Femur (tissue), 1 donor: ENCODE measurements around the gene POU3F1.
A peak's percentile ranks its signal among the peaks of the same experiment; 100 is the strongest.

Source experiments
- DNase-seq: peaks from one replicate; pipeline ENCODE4 v3.0.0-alpha.2; 2017

The POU3F1 gene

DNA sequence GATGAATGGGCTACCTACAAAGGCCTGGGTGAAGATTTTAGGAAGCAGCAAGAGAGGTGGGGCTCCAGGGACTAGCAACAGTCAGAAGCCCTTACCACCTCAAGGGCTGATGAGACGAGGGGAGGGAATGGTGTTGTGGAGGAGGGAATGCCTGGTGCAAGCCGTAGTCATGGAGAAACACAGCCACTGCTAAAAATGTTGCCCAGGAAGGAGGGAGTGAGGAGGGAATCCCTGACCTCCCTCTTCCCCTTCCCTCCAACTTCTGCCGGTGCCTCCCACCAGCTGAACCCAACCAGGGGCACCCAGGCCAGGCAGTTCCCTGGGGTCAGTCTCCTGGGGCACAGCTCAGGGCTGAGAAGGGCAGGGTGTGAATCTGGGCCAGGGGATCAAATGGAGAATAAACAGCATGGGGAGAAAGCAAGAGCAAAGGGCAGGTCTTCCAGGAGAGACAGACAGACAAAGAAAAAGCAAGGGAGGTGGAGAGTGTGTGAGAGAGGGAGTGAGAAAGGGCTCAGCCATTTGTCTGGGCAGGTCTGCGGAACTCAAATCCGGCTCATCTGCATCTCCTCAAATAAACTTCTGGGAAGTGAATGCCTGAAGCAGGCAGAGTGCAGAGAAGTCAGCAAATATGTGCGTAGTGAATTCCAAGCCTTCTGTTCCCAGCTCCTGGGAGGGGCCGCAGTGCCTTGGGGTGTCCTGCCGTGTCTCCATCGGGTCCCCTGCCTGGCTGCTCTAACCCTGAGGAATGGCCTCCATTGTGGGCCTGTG lies 27.1 kb upstream of the POU3F1 start:
- no peak for DNase-seq

DNA sequence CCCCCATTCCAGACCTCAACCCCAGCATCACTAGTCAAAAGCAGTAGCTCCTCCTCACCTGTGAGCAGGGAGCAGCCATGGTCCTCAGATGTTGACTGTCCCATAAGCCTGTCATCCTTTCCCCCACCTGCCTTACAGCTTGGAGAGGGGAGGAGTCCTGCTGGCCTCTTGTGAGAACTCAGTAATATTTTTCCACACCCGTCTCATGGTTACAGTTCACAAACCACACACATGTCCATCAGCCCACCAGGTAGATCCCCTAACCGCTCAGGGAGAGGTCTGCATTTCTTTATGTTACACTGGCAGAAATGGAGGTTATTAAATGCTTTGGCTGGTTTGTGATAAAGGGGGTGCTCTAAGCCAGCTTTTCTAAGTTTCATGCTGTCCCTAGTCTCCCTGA lies 26.3 kb upstream of the POU3F1 start:
- no peak for DNase-seq

DNA sequence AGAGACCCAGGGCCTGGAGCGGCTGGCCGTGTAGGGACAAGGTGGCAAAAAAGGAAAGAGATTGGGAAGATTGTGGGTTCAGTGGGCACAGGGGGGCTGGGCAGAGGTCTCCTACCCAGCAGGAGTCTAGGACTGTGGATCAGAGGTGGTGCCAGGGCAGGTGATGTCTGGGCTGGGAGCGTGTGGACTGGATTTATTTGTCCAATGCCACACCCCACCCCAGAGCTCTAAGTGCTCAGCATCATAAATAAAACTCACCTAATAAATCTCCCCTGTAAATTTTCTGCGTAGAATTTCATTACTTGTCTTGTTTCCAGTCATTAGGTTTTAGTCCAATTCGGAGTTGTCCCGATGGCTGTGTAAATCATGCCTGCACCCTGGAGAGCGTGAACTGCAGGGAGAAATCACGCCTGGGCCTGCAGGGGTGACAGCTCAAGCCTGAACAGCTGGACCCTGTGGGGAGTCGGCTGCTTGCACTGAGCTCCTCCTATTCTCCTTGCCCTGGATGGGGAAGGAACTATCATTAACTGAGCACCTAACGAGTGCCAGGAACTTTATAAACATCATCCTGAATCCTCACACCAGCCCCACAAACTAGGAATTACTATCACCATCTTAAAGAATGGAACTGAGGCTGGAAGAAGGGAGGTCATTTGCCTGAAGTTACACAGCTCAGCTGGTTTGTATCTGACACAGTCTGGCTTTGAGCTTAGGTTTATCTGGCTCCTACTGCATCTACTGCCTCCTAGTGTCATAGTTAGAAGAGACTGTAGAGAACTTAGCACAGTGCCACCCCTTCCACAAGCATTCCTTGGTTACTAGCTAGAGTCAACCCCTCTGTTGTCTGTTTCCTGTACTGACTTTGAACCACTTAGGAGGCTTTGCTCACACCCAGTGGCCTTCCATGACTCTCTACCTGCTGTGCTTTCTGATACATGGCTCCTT lies 25.0 kb upstream of the POU3F1 start:
- DNase-seq = no peak

DNA sequence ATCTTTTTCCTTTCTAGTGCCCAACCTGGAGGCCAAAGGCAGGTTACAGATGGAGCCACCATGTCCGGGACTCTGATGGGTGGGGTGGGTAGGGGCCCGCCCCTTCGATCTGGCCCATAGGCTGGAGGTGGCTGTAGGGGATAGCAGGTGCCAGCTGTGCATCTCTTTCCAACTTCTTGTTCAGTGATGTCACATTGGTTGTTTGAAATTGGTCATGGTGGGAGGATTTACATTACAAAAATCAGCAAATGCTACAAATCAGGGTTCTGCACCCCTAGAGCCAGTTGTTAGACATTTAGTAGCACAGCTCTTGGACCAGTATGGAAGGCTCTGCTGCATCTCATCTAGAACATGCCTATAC lies 22.4 kb upstream of the POU3F1 start:
- no peak for DNase-seq

DNA sequence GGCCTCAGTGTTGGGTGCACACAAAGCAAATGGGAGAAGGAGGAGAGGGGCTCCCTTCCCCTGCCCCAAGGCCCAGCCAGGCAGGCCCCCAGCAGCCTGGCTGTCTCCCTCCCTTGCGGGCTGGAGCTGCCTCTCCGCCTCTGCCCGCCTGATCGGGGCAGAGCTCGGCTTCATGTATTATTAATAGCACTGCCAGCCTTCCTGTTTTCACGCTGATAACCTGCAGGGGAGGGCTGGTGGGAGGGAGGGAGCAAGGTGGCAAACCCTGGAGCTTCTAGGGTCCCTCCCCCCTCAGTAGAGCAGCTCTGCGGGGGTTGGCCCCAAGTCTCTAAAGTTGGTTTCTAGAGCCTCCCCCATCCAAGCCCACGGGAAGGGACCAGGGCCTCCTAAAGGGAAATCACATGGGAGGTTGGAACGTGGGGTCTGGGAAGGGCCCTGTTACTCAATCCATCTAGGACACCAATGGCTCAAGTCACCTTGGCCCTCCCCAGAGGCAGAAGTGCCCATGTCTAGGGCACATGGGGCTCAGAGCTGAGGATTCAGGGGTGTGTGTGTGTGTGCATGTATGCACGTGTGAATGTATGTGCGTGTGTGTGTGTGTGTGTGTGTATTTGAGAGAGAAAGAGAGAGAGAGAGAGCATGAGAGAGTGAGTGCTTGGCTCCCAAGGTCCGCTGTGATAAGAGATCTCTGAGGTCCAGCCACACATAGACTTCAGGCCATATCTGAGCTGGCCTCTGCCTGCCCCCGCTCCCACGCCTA lies 21.8 kb upstream of the POU3F1 start:
- no peak for DNase-seq

DNA sequence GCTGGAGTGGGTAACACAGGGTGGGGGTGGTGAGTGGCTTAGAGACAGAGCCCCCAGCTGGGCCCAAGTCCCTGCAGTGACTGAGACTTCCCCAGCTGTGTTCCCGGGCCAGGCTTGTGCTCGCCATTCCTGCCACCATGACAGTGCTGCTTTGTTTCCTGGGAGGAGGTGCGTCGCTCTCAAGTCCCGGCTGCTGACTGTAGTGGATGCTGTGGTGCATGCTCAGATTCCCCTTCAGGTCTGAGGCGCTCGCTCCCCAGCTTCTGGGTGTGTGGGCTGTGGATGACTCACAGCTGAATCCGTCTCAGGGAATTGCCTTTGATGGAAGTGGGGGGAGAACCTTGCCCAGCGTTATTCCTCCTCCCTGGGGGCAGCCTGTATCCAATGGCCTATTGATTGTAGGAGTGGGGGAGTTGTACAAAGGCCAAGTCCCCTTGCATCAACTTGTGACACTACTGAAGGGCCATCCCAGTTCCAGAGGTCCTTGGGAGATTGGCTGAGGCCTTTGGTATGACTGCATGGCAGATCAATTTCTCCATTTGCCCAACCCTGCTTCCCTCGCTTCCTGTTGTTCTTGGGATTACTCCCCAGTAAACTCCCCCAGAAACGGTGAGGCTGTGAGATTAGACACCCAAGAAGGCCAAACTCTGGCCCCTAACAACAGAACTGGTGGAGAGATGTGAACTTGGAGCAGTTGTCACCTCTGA lies 17.8 kb upstream of the POU3F1 start:
- no peak for DNase-seq

DNA sequence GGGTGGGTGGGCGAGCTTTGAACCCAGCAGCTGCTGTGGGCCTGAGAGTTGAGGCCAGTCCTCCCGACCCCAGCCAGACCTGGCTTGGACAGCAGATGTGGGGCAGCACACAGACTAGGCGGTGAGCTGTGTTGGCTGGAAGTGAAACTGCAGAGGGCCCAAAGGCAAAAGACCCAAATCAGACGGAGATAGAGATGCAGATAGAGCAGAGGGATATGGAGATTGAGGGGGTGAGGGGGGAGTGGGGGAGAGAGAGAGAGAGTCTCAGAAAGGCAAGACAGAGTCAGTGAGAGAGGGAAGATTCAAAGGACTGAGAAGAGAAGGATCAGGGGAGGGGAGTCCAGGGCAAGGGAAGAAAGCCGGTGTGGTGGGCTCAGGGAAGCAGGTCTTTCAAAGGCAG lies 17.0 kb upstream of the POU3F1 start:
- no peak for DNase-seq

DNA sequence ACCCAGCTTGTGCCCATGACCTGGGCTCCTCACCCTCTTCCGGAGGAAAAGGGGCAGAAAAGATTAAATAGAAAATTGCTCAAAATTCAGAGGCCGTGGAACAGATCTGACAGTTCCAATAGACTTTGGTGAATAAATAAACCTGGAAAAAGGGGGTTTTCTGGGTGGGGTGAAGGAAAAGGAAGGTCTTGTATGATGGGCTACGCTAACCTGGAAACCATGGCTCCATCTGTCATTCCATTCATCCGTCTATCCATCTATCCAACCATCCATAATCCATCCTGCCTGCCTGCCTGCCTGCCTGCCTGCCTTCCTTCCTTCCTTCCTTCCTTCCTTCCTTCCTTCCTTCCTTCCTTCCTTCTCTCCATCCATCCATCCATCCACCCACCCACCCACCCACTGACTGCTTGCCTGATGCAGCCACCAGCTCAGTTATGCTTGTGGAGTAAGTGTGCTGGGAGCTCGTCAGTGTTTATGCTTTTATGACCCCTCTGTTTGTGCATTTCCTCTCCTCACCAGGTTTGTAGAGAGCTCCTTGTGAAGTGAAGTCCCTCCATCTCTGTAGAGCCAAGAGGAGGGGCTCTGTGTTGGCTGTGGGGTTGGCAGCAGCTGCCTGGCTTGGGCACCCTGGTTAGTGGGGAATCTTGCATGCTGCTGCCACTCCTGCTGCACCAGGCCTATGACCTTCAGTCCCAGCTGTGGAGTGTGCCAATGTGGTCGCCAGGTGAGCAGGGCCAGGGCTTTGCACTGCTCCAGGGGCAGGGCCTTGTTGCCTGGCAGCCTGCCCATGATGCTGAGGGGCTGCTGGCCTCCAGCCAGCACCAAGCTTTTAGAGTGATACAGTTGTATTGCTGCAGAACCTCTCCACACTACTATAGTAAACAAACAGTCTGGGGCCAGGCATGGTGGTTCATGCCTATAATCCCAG lies 16.0 kb upstream of the POU3F1 start:
- DNase-seq = no peak

DNA sequence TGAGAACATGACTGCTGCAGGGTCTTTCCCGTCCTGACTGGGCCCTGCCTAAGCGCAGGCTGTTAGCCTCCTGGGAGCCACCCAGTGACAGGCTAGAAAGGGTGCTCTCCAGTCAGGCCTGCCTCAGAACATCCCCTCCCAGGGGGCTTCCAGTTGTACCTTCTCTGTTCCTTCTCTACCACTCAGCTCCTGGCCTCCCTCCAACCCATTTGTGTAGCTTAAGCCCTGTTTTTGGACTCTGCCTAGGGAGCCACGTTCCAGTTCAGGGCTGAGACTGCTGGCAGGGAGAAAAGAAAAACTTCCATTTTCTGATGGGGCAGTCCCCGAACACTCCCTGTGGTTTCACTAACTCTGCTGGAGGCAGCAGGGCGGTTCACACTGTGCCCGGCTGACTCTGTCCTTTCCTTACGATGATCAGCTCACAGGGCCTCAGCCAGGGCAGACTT lies 15.3 kb upstream of the POU3F1 start:
- DNase-seq = no peak

DNA sequence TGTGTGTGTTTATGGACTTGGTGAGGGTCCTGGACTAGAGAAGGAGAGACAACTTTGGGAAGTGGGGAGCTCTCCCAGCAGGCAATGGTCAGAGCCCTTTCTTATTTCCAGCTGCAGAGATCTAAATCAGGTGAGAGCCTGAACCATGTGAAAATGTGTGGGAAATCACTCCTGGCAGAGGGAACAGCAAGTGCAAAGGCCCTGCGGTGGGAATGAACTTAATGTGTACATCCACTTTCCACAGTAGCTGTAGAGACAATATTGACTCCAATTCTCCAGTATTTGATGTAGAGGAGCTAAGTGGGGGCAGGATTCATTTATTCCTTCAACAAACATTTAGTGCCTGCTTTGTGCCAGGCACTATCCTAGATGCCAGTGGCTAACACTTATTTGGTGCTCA lies 14.7 kb upstream of the POU3F1 start:
- DNase-seq = no peak

DNA sequence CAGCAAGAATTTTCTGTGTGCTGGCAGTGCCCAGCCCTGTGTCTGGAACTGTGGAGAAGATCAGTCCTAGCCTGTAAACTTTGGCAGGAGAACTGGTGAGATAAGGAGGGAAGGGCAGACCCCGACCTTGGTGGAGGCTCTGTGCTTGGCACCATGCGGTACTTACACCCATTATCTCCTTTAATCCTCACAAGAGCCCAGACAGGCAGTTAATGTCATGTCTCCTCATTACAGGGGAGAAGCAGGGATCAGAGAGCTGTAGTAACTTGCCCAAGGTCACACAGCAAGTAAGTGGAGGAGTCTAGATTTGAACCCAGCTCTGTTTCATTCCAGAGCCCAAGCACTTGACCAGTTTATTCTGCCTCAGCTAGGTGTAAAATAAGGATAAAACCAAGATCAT lies 13.9 kb upstream of the POU3F1 start:
- no peak for DNase-seq

DNA sequence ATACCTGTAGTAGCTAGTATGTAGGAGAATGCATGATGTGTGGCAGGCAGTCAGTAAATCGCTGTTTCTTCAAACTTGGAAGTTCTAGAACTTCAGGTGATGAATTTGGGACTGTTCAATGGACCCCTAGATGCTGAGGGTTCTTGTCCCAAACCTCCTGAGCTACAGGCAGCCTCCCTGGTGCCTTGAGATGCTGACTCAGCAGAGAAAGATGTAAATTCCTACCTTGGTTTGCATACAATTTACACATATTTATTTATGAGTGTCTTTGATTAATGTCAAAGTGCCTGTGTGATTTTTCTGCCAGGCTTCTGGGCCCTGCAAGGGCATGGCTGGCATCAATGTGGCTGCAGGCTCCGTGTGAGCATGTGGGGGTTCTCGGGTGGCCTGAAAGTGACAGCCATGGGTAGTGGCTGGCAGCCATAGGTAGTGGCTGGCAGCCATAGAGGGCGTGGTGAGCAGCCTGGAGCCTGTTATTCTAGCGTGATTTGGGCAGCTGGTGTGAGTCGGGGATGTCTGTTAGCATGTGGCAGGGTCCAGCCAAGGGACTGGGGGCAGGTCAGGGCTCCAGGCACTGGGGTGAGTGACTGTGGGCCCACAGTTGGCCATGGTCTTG lies 13.2 kb upstream of the POU3F1 start:
- no peak for DNase-seq

DNA sequence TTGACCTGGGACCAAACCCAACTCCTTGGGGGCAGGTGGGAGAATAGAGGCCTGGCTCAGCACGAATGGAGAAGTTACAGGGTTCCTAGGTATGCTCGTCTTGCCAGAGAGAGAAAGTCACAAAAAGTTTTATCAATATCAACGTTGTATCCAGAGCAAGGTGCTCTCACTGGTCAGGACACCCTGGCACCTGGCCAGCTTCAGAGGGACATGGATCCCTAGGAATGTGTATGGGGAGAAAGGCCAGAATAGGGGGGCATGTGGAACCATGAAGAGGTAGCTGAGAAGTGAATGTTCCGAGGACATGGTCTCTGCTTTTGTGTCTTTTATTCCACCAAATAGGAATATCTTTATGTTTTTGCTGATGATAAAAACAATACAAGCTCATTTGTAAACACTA lies 9.4 kb upstream of the POU3F1 start:
- no peak for DNase-seq

DNA sequence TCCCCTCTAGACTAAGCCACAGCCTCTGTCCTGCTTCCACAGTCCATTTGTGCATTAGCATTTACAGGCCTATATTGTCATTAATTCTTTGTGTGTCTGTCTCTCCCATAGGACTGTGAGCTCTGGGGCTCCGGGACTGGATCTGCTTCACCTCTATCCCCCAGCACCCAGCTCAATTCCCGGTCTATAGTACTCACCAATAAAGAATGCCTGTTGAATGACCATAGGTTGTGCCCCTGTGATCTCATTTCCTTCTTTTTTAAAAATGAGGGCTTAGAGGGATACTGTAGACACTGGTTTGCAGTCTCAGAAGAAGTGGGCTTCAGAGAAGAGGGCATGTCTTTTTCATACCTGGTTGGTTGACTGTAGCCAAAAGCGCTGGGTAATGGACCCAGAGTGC lies 8.8 kb upstream of the POU3F1 start:
- no peak for DNase-seq

DNA sequence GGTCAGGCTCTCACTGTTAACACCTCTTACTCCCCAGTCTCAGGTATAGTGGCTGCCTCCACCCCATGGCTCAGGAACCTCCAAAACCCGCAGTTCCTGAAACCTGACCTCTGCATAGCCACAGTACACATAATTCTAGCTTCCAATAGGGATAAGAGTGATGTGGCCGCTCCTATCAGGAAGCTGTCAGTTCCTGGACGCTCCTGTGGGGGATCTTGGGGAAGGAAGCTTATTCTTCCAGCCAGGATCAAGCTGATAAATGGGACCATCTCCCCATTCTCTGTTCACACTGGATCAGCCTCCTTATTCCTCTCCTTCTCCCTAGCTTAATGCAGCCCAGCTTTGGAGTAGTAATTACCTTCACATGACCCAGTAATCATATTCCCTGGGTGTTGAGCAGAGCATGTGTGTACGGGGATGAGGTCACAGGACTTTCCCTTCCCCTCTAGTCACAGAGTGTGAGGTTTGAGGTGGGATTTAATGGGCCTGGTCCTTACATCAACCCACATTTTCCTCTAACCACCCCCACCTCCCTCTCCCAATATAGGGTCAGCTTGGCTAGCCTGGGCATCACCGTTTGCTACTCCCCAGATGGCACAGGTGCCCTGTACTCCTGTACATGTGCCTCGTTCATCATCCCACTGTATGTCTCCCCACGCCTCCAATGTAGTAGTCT lies 7.0 kb upstream of the POU3F1 start:
- DNase-seq = no peak

DNA sequence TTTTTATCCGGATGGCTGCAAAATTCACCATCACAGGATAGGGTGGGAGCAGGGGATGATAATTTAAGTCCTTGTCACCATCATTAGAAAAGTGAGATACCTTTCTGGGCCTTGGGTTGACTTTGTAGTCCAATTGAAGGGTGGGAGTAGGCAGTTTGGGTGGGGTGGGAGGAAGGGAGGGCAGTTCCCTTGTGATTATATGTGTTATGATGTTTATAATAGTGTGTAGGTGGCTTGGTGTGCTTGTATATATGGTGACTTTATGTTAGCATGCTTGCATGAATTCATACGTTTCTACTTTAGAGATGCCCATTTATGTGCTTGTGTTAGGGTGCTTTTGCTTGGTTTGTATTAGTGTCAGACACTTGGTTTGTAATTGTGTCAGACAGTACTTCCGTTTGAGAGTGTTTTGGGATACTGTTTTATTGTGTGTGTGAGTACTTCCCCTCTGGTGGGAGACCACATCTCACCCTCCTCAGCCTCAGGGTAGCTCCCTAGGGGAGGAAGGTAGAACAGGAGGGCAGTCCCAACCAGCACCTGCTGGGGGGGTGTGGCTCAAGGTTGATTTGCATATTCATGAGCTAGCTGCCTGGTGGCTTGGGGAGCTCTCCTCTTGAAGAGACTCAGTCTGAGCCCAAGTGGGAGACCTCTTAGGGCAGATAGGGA lies 6.3 kb upstream of the POU3F1 start:
- DNase-seq = no peak

DNA sequence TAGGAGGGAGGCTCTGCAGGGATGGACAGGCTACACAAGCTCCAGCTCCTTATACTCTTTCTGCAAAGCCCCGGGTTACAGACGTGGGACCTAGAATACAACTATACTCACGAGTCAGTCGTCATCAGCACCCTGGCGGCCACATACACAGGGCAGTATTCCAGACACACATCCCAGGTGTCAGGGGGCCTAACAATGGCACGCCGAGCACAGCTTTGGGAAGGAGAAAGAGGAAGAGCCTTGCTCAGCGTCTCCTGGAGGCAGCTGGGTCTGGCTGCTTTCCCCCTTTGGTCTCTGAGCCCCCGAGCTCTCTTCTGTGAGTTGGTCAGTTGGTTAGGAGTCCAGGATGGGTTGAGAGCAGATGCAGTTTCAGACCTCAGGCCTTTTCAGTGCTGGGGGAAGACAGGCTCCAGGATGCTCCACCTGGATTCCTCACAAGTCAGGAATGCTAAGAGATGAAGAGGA lies 4.5 kb upstream of the POU3F1 start:
- DNase-seq = no peak

DNA sequence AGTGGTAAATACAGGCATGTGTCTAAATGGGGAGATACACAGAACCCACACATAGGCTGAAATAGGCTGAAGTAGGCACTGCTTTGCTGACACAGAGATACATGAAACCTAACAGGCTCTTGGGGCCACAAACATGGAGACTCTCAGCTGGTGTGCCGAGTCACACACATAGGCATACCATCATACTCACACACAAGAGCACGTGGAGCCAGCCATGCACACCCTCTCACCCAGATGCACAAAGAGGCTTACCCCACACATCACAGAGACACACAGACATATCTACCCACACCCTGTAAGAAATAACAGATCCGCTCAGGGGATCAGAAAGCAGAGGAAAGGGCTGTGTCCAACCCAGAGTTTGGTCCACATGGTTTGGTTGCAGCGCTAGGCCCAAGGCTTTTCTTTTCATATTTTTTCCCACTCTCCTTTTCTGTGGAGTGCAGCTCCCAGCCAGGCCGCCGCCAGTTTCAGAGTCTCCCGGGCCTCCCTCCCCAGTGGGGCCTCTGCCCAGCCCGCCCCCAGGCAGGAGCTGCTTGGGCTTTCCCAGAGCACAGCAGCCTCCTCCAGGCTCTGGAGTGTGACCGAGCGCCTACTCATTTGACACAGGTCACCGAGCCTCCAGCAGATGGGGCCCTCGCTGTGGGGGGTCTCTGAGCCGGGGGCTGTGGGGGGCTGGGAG lies 3.9 kb upstream of the POU3F1 start:
- no peak for DNase-seq

DNA sequence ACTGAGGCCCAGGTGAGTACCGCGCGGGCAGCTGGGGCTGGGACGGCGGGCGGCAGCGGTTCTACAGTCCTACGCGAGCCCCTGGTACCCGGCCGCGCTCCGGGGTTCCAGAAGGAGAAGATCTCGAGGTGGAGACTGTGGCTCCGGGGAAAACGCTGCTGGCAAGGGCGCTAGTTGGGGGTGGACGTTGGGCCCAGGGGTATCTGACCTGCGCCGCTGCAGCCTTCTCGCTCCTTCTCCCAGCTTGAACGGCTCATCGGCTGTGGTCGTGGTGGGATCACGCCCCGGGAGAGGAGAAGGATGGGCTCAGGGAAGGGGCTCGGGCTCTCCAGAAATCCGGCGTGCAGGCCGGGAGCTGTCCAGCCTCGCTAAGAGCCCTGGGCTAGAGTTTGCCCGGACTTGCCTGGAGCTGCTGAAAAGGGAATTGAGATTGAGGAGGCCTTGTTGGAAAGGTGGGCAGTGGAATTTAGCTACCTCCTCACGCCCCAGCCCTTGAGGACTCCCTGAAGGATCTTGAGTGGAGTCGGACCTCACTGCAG lies 1.1 kb upstream of the POU3F1 start:
- peak; percentile 27 for DNase-seq
